OCI-LY7 (cell line): ENCODE results near the gene ZNF783. TPM values are rescaled to one million over a fixed set of nuclear protein-coding genes. Genes with fewer than 3 reads are reported as not detected.

Experiments
- BruUV-seq: library from RNA; stranded (reverse); fragments of 400-500 nt; replicated peaks from 2 replicates; lab custom pipeline; 2021; lab: Mats Ljungman, UMichigan
- CTCF ChIA-PET: fragments of 300-600 bp; sonication (Branson Sonifier 250); formaldehyde crosslinking; loops from one replicate; lab custom pipeline; 2022; ENCODE audit warnings: antibody characterized with exemption; ENCODE audit not compliant: unreplicated experiment; lab: Charles Lee
- POLR2A ChIA-PET: fragments of 300-600 bp; sonication (Branson Sonifier 250); formaldehyde crosslinking; loops from one replicate; lab custom pipeline; 2022; ENCODE audit warnings: antibody characterized with exemption; lab: Charles Lee
- DNase-seq: peaks from one replicate; pipeline ENCODE4 v3.0.0-alpha.2; 2015; ENCODE audit warnings: low spot score
- H2AFZ ChIP-seq: fragments of 200-600 bp; sonication (generic), shearing (Covaris generic); 2 replicates; pipeline ENCODE4 v1.6.1; 2014; ENCODE audit warnings: mild to moderate bottlenecking, antibody characterized with exemption, low read length, moderate library complexity
- H3K27ac ChIP-seq: fragments of 200-600 bp; sonication (generic); 2 replicates; pipeline ENCODE4 v1.5.1; 2014; ENCODE audit warnings: mixed run types, low read depth, mild to moderate bottlenecking, moderate library complexity, low read length, inconsistent platforms; ENCODE audit not compliant: poor library complexity, severe bottlenecking
- H3K36me3 ChIP-seq: fragments of 200-600 bp; sonication (generic); 2 replicates; pipeline ENCODE4 v1.6.1; 2014; ENCODE audit warnings: mild to moderate bottlenecking, antibody characterized with exemption, low read length, moderate library complexity, mixed read lengths; ENCODE audit not compliant: insufficient read depth
- H3K4me1 ChIP-seq: fragments of 200-600 bp; sonication (generic); 2 replicates; pipeline ENCODE4 v1.5.1; 2014; ENCODE audit warnings: mild to moderate bottlenecking, low read length; ENCODE audit not compliant: insufficient read depth, poor library complexity, severe bottlenecking
- H3K4me2 ChIP-seq: fragments of 200-600 bp; sonication (generic); 2 replicates; pipeline ENCODE4 v1.6.1; 2014; ENCODE audit warnings: mild to moderate bottlenecking, low read length
- H3K4me3 ChIP-seq: fragments of 200-600 bp; sonication (generic); 2 replicates; pipeline ENCODE4 v1.5.1; 2014; ENCODE audit warnings: mild to moderate bottlenecking, low read depth, low read length; ENCODE audit not compliant: poor library complexity, severe bottlenecking
- H3K79me2 ChIP-seq: fragments of 200-600 bp; sonication (generic); 2 replicates; pipeline ENCODE4 v1.6.1; 2016; ENCODE audit warnings: low read depth, mild to moderate bottlenecking, low read length, moderate library complexity, mixed read lengths; ENCODE audit not compliant: insufficient read depth
- H3K9me2 ChIP-seq: fragments of 200-600 bp; sonication (generic); 2 replicates; pipeline ENCODE4 v1.6.1; 2016; ENCODE audit warnings: mild to moderate bottlenecking, low read length, mixed read lengths; ENCODE audit not compliant: insufficient read depth
- H3K9me3 ChIP-seq: fragments of 200-600 bp; sonication (generic); 2 replicates; pipeline ENCODE4 v1.6.1; 2014; ENCODE audit warnings: mild to moderate bottlenecking, mixed run types, low read length, mixed read lengths
- H4K20me1 ChIP-seq: fragments of 200-600 bp; sonication (generic); 2 replicates; pipeline ENCODE4 v1.6.1; 2014; ENCODE audit warnings: mild to moderate bottlenecking, antibody characterized with exemption, low read length, moderate library complexity, mixed read lengths; ENCODE audit not compliant: insufficient read depth
- EZH2phosphoT487 ChIP-seq: fragments of 200-600 bp; sonication (generic); IDR thresholded peaks from 2 replicates; pipeline ENCODE4 v1.6.1; 2018; ENCODE audit warnings: low read depth, borderline replicate concordance, mild to moderate bottlenecking, mixed run types, antibody characterized with exemption, low read length, moderate library complexity, mixed read lengths
- intact Hi-C: fragments of 100-400 bp; cut with micrococcal nuclease; formaldehyde crosslinking; loops from one replicate; pipeline ENCODE4 v1.10.0; 2022; ENCODE audit not compliant: unreplicated experiment
- total RNA-seq, 2 experiments: library from RNA; depleted of rRNA in 1 of 2; stranded (reverse); fragments of >200 nt in 1 of 2; shearing (Covaris generic) in 1 of 2; gene quantifications; 2 replicates each; pipeline ENCODE4 v1.2.3, GENCODE V29; 2014 to 2022
- TF ChIP-seq, protein P1 (sequence below): fragments of 200-600 bp; sonication (generic); conservative IDR thresholded peaks from 2 replicates; pipeline ENCODE4 v1.5.1; 2014; ENCODE audit warnings: mild to moderate bottlenecking, antibody characterized with exemption, low read length, moderate library complexity, mixed read lengths

Gene ZNF783
- total RNA-seq, 2 experiments from 2014 or later = 13.1 to 18.8 TPM

DNA sequence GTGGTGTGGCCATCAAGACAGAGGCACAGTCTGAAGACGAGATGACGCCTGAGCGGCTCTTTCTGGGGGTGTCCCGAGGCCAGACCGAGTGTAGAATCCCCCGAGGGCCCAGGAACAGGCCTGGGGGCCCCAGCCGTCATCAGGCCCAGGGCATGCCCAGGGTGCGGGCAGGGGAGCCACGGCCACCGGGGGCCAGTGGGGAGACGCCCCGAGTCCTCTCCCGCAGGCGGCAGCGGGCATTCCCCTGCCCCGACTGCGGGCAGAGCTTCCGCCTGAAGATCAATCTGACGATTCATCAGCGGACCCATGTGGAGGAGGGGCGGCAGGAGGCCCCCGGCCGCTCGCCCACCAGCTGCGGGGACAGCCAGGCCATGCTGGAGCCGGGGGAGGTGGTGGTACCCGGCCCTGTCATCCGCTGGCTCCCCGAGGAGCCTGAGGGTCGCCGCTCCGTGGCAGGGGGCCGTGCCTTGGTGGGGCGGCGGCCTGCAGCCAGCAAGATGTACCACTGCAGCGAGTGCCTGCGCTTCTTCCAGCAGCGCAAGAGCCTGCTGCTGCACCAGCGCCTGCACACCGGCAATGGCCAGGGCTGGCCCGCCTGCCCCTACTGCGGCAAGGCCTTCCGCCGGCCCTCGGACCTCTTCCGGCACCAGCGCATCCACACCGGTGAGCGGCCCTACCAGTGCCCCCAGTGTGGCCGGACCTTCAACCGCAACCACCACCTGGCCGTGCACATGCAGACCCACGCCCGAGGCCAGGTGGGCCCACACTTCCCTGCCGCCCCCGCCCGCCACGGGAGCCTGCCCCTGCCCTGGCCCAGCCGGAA is 19.7 kb downstream of the ZNF783 start:
- CTCF ChIA-PET = no interaction called here
- H2AFZ ChIP-seq = no peak overlapping the region
- intact Hi-C loops = no loop called here
- H4K20me1 ChIP-seq = peaks cover 4% of the 10 kb centered on the region; the same call in 1 of the 2 replicates
- BruUV-seq = no TSS peak
- DNase-seq = no peak
- H3K27ac ChIP-seq = no peak overlapping the region
- H3K4me2 ChIP-seq = no peak overlapping the region
- no peaks in the 10 kb centered on the region for H3K9me3 ChIP-seq
- POLR2A ChIA-PET = no interaction called here
- TF ChIP-seq, protein P1, sequence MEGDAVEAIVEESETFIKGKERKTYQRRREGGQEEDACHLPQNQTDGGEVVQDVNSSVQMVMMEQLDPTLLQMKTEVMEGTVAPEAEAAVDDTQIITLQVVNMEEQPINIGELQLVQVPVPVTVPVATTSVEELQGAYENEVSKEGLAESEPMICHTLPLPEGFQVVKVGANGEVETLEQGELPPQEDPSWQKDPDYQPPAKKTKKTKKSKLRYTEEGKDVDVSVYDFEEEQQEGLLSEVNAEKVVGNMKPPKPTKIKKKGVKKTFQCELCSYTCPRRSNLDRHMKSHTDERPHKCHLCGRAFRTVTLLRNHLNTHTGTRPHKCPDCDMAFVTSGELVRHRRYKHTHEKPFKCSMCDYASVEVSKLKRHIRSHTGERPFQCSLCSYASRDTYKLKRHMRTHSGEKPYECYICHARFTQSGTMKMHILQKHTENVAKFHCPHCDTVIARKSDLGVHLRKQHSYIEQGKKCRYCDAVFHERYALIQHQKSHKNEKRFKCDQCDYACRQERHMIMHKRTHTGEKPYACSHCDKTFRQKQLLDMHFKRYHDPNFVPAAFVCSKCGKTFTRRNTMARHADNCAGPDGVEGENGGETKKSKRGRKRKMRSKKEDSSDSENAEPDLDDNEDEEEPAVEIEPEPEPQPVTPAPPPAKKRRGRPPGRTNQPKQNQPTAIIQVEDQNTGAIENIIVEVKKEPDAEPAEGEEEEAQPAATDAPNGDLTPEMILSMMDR = no peak
- TF ChIP-seq EZH2phosphoT487 = no peak
- no peaks in the 10 kb centered on the region for H3K9me2 ChIP-seq
- H3K4me1 ChIP-seq = peaks cover 30% of the 10 kb centered on the region
- H3K4me3 ChIP-seq = no peak overlapping the region
- H3K36me3 ChIP-seq = peaks cover 25% of the 10 kb centered on the region
- H3K79me2 ChIP-seq = no peaks in the 10 kb centered on the region

DNA sequence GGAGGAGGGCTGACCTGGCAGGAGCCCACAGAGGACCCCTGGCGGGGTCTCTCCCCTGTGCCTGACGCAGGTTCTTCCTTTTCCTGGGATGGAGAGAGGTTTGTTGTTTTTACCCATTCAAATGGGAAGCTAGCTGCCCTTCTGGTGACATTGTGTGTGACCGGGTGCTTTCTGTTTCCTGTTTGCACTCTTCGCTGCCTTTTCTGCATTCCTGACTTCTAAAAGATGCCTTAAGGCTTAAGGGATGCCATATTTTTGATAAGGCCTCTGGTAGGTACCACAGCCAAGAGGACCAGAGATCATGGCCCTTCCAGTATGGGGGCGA is 20.3 kb downstream of the ZNF783 start:
- H3K27ac ChIP-seq = no peak overlapping the region
- H3K79me2 ChIP-seq = no peaks in the 10 kb centered on the region
- peaks cover 4% of the 10 kb centered on the region; the same call in 1 of the 2 replicates for H4K20me1 ChIP-seq
- no peak overlapping the region for H3K4me3 ChIP-seq
- ChIA-PET POLR2A (no interaction called here), CTCF (no interaction called here)
- no peaks in the 10 kb centered on the region for H3K9me2 ChIP-seq
- no peak overlapping the region for H3K4me2 ChIP-seq
- peaks cover 34% of the 10 kb centered on the region for H3K4me1 ChIP-seq
- intact Hi-C loops = no loop called here
- H2AFZ ChIP-seq = no peak overlapping the region
- TF ChIP-seq, protein P1 = no peak
- TF ChIP-seq EZH2phosphoT487 = no peak
- DNase-seq = no peak
- H3K9me3 ChIP-seq = no peaks in the 10 kb centered on the region
- H3K36me3 ChIP-seq = peaks cover 21% of the 10 kb centered on the region
- no TSS peak for BruUV-seq

DNA sequence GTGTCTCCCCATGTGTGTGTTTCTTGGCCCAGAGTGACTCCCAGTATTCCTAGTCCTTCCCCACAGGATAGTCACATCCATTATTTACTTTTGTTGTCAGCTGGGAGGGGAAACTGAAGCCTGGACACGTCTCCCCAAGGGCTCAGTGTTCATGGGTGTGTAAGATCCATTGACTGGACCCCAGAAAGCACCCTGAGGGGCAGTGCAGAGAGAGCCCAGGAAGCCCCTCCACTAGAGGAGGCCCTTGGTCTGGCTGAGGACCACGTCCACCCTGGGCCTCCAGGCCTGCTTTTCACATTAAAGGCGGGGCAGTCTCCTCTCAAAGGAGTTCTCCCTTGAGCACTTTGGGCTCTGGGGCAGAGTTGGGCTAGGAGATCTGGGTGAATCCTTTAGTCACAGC is 21.3 kb downstream of the ZNF783 start:
- ChIA-PET POLR2A (no interaction called here), CTCF (no interaction called here)
- TF ChIP-seq, protein P1 = no peak
- no peak for TF ChIP-seq EZH2phosphoT487
- peaks cover 34% of the 10 kb centered on the region for H3K4me1 ChIP-seq
- H2AFZ ChIP-seq = no peak overlapping the region
- DNase-seq = no peak
- H4K20me1 ChIP-seq = peaks cover 4% of the 10 kb centered on the region; the same call in 1 of the 2 replicates
- no peak overlapping the region for H3K4me3 ChIP-seq
- H3K27ac ChIP-seq = peak overlapping the region; percentile 78
- no peak overlapping the region for H3K4me2 ChIP-seq
- no peaks in the 10 kb centered on the region for H3K9me2 ChIP-seq
- intact Hi-C loops = no loop called here
- no peaks in the 10 kb centered on the region for H3K9me3 ChIP-seq
- BruUV-seq = no TSS peak
- peaks cover 13% of the 10 kb centered on the region for H3K36me3 ChIP-seq
- no peaks in the 10 kb centered on the region for H3K79me2 ChIP-seq
